ENCODE results near the gene AGMO. TPM values are rescaled to one million over a fixed set of nuclear protein-coding genes. Genes with fewer than 3 reads are reported as not detected.

Gene AGMO
- total and polyA plus RNA-seq, 7 donors, result 0.16 to 0.42 (median 0.36) TPM; not detected in 4

DNA sequence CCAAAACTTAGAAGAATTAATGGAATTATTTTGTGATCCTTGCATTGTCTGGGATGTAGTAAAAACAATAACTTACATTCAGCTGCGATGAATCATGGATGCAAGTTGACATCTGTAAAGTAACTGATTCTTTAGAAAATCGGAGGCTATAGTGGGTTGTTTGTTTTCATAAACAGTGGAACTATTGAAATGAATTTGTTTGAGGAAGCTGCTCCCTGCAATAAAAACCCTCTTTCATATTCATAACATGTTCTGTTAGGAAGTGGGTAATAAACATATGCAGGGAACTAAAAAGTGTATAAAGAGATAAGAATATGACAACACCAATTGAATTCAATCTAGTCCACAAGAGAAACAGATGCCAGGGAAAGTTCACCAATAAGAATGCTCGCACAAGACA lies 53.6 kb downstream of the AGMO start:
- Histone ChIP-seq H3K9me3 (no peaks in the 10 kb centered on the region), H3K4me1 (no peaks in the 10 kb centered on the region), H3K27ac (no peak overlapping the region), H3K4me3 (no peak overlapping the region), H3K36me3 (no peaks in the 10 kb centered on the region), H3K27me3 (no peaks in the 10 kb centered on the region)
- 11 to 58% methylated on average over 3 of the region's 3 CpGs for WGBS, 2 donors
- no peak for DNase-seq
- TF ChIP-seq, protein P1, sequence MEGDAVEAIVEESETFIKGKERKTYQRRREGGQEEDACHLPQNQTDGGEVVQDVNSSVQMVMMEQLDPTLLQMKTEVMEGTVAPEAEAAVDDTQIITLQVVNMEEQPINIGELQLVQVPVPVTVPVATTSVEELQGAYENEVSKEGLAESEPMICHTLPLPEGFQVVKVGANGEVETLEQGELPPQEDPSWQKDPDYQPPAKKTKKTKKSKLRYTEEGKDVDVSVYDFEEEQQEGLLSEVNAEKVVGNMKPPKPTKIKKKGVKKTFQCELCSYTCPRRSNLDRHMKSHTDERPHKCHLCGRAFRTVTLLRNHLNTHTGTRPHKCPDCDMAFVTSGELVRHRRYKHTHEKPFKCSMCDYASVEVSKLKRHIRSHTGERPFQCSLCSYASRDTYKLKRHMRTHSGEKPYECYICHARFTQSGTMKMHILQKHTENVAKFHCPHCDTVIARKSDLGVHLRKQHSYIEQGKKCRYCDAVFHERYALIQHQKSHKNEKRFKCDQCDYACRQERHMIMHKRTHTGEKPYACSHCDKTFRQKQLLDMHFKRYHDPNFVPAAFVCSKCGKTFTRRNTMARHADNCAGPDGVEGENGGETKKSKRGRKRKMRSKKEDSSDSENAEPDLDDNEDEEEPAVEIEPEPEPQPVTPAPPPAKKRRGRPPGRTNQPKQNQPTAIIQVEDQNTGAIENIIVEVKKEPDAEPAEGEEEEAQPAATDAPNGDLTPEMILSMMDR (IDR thresholded peaks at IDR 0.05), result no peak
- TF ChIP-seq POLR2AphosphoS5 (IDR thresholded peaks at IDR 0.05) (no peak), EP300 (IDR thresholded peaks at IDR 0.05) (no peak), POLR2A (IDR thresholded peaks at IDR 0.05) (no peak)
- intact Hi-C loops (cut with DNase I), result no loop called here

DNA sequence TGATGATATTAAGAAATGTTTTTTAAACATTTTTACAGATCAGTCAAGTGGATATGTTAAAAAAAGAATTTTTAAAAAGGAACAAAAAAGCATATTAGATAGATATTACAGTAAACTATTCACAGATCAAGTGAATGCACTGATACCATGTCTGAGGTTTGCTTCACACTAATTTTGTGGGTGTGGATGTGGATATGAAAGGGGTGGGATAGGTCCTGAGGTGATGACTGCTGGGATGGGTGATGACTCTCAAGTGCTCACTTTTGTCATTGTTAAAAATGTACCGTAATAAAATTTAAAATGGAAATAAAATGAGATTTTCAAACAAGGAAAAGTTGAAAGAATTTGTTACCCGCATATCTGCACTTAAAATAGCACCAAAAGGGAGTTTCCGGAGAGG lies 54.1 kb downstream of the AGMO start:
- no peaks in the 10 kb centered on the region for H3K9me3 ChIP-seq
- no peak overlapping the region for H3K27ac ChIP-seq
- 58 to 87% methylated on average over 3 of the region's 3 CpGs for WGBS, 2 donors
- H3K27me3 ChIP-seq, result no peaks in the 10 kb centered on the region
- intact Hi-C loops (cut with DNase I), result no loop called here
- no peak for DNase-seq
- TF ChIP-seq POLR2AphosphoS5 (IDR thresholded peaks at IDR 0.05) (no peak), EP300 (IDR thresholded peaks at IDR 0.05) (no peak), POLR2A (IDR thresholded peaks at IDR 0.05) (no peak)
- TF ChIP-seq, protein P1 (IDR thresholded peaks at IDR 0.05), result no peak
- H3K36me3 ChIP-seq, result no peaks in the 10 kb centered on the region
- no peak overlapping the region for H3K4me3 ChIP-seq
- H3K4me1 ChIP-seq, result no peaks in the 10 kb centered on the region

DNA sequence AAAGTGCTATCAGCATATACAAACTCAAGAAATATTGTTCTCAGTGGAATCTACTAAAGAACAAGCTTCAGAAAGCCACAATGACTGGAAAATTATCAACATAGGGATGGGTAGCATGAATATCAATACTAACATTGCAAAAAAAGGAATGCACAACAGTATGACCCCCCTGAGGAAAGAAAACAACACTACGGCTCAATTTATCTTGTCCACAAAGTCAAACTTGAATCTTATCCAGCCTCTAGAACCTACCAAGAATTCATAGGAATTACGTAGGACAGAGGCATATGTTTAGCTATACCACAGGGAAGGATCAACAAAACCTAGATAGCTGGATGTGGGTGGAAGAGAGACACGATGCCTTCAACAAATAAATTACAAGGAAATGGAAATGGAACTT lies 54.6 kb downstream of the AGMO start:
- H3K36me3 ChIP-seq, result no peaks in the 10 kb centered on the region
- DNase-seq, result no peak
- H3K9me3 ChIP-seq, result no peaks in the 10 kb centered on the region
- 51 to 78% methylated on average over 3 of the region's 3 CpGs for whole genome bisulfite sequencing, 2 donors
- no peak overlapping the region for H3K27ac ChIP-seq
- TF ChIP-seq EP300 (IDR thresholded peaks at IDR 0.05) (no peak), POLR2AphosphoS5 (IDR thresholded peaks at IDR 0.05) (no peak), POLR2A (IDR thresholded peaks at IDR 0.05) (no peak)
- TF ChIP-seq, protein P1 (IDR thresholded peaks at IDR 0.05), result no peak
- no peaks in the 10 kb centered on the region for H3K4me1 ChIP-seq
- no peak overlapping the region for H3K4me3 ChIP-seq
- no peaks in the 10 kb centered on the region for H3K27me3 ChIP-seq
- intact Hi-C loops (cut with DNase I), result no loop called here

DNA sequence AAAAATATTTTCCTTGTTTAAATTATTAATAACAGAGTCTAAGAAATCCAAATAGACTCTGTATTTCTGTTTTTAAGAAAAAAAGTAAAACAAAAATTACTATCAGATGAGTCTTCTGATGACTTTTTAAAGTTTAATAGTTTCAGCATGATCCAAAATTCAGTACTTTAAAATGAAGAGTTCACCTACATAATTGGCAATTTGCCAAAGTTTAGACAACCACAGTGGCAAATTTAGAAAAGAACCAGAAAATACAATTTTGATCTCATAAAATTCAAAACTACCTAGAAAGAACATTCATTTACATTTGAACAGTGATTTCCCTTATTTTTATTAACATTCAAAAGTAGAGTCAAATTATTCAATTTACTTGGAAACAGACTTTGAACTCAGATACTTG lies 56.1 kb downstream of the AGMO start:
- no peaks in the 10 kb centered on the region for H3K36me3 ChIP-seq
- no peak overlapping the region for H3K4me3 ChIP-seq
- H3K27me3 ChIP-seq, result no peaks in the 10 kb centered on the region
- no peaks in the 10 kb centered on the region for H3K9me3 ChIP-seq
- no peaks in the 10 kb centered on the region for H3K4me1 ChIP-seq
- no peak overlapping the region for H3K27ac ChIP-seq
- no peak for DNase-seq
- intact Hi-C loops (cut with DNase I), result no loop called here
- no peak for TF ChIP-seq POLR2A (IDR thresholded peaks at IDR 0.05)
- TF ChIP-seq POLR2AphosphoS5 (IDR thresholded peaks at IDR 0.05), result no peak
- no peak for TF ChIP-seq EP300 (IDR thresholded peaks at IDR 0.05)
- TF ChIP-seq, protein P1 (IDR thresholded peaks at IDR 0.05), result no peak

DNA sequence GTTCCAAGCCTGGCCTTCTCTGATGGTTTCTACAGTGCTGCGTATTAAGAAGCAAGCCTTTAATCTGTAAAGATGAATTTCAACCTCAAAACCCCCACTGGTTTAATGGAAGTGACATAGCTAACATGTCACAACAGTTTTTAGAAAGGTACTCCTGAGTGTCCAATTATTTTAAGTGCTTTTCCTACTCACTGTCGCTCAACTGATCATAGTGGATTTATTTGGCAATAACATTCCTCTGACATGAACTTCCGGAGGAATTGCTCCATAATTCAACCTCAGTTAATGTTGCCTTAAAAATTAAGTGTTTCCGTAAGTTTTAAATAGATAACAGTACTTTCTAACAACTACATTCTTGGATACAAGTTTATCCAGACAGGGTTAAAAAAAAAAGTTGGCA lies 57.5 kb downstream of the AGMO start:
- Histone ChIP-seq H3K4me3 (no peak overlapping the region), H3K36me3 (no peaks in the 10 kb centered on the region), H3K27me3 (no peaks in the 10 kb centered on the region), H3K4me1 (no peaks in the 10 kb centered on the region), H3K27ac (no peak overlapping the region), H3K9me3 (no peaks in the 10 kb centered on the region)
- TF ChIP-seq, protein P1 (IDR thresholded peaks at IDR 0.05), result no peak
- TF ChIP-seq POLR2A (IDR thresholded peaks at IDR 0.05), result no peak
- no peak for TF ChIP-seq POLR2AphosphoS5 (IDR thresholded peaks at IDR 0.05)
- TF ChIP-seq EP300 (IDR thresholded peaks at IDR 0.05), result no peak
- intact Hi-C loops (cut with DNase I), result no loop called here
- 85 to 91% methylated on average over 4 of the region's 4 CpGs for WGBS, 2 donors
- no peak for DNase-seq
